ENCODE results near the gene DSCAML1. TPM values are rescaled to one million over a fixed set of nuclear protein-coding genes. Genes with fewer than 3 reads are reported as not detected.
"Not testable (repeated sequence)": the region's sequence is repeated elsewhere in the genome, so short reads cannot be mapped to it uniquely, and the experiment has no call there.

Gene DSCAML1
- total RNA-seq, 2 donors from 2014 or later = 0.67 to 1.3 TPM

DNA sequence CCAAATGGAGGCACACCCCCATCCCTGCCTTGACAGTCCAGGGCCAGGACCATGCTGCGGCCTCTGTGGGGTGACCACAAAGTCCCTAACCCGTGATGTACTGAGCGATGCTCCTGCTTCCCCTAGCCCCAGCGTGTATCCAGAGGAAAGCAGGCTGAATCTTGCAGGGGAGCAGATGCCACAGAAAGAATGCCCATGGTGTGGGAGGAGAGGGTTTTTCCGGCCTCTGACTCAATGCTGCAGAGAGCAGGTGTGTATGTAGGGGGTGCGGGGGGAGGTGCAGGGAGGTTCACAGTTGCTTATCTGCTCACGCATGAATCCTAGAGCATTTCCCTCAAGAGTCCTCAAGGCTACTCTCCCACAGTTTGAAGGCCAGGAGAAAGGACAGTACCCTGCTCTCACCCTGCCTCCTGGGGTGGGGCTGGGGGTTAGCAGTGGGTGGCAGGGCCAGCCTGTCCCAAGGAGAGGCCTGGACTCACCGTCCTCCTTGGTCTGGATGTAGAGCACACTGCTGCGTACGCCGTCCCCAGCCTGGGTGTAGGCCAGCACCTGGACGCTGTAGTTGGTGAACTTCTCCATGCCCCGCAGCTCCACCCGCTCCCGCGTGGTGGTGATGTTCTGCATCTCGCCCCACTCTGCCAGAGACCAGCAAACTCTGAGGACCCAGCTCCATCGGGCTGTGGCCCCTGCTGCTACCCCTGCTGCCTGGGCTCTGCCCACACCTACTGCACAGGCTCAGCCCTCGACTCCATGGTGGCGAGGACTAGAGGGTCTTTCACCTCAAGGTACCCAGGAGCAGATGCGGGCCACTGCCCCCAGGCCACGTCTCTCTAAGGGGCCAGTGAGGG is 338.5 kb downstream of the DSCAML1 start:
- H3K4me1 ChIP-seq = no peaks in the 10 kb centered on the region
- H3K4me3 ChIP-seq = no peak overlapping the region
- TF ChIP-seq, protein P1, sequence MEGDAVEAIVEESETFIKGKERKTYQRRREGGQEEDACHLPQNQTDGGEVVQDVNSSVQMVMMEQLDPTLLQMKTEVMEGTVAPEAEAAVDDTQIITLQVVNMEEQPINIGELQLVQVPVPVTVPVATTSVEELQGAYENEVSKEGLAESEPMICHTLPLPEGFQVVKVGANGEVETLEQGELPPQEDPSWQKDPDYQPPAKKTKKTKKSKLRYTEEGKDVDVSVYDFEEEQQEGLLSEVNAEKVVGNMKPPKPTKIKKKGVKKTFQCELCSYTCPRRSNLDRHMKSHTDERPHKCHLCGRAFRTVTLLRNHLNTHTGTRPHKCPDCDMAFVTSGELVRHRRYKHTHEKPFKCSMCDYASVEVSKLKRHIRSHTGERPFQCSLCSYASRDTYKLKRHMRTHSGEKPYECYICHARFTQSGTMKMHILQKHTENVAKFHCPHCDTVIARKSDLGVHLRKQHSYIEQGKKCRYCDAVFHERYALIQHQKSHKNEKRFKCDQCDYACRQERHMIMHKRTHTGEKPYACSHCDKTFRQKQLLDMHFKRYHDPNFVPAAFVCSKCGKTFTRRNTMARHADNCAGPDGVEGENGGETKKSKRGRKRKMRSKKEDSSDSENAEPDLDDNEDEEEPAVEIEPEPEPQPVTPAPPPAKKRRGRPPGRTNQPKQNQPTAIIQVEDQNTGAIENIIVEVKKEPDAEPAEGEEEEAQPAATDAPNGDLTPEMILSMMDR (IDR thresholded peaks at IDR 0.05) = no peak
- no peak overlapping the region for H3K27ac ChIP-seq
- peaks cover 0 to 14% of the 10 kb centered on the region in 2 donors for H3K9me3 ChIP-seq
- no peaks in the 10 kb centered on the region for H3K27me3 ChIP-seq
- H3K36me3 ChIP-seq = no peaks in the 10 kb centered on the region
- DNase-seq (ENCODE audit: low spot score) = no peak

DNA sequence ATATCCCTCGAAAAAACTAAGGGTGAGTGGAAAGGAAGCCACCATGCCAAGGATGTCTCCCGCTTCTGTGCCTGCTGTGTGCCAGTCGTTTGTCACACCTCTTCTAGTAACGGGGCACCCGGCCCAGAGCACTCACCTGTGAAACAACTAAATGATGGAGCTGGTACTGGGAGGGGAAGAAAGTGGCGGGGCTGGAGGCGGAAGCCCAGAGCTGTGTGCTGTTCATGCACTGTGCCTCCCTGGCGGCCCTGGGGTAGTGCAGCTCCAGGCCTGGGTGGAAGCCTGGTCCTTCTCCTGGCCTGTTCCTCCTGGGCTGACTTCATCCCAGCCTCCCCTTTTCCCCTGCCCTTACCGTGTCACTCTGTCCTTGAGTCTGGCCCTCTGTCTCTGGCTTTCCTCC is 339.2 kb downstream of the DSCAML1 start:
- TF ChIP-seq, protein P1 (IDR thresholded peaks at IDR 0.05) = no peak
- no peaks in the 10 kb centered on the region for H3K27me3 ChIP-seq
- no peak for DNase-seq (ENCODE audit: low spot score)
- H3K9me3 ChIP-seq = peaks cover 0 to 16% of the 10 kb centered on the region in 2 donors
- no peak overlapping the region for H3K4me3 ChIP-seq
- no peaks in the 10 kb centered on the region for H3K4me1 ChIP-seq
- no peak overlapping the region for H3K27ac ChIP-seq
- H3K36me3 ChIP-seq = no peaks in the 10 kb centered on the region

DNA sequence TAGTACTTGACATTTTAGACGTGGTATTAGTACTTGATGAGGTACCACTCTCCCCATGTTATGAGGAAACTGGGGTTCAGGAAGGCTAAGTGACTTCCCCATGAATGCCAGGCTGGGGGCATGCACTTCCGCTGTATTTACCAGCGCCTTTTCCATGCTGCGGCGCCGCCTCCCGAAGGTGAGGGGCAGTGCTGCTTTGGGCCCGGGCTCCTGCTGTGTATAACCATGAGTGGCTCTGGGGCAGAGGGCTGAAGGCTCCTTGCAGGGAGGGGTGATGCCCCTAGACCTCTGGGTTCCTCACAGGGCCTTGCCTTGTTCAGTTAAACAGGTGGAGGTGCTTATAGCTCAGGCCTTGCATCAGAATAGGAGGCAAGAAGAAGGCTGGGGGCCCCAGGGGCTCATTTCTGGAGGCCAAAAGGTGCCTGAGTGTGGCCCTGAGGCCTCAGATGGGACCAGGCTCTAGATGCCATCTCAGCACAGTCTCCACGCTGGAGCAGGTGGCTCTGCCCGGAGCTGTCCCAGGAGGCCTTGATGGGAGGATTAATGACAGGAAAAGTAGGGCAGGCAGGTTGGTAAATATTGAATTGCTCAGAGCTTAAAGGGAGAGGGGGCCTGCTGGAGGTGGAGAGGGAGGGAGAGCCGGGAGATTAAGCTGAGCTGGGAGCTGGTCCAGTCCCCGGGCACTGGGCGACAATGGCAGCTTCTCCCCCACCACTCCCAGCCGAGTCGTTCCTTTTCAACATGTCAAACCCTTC is 339.8 kb downstream of the DSCAML1 start:
- Histone ChIP-seq H3K4me1 (no peaks in the 10 kb centered on the region), H3K36me3 (no peaks in the 10 kb centered on the region), H3K27ac (no peak overlapping the region), H3K27me3 (no peaks in the 10 kb centered on the region), H3K4me3 (no peak overlapping the region), H3K9me3 (peaks cover 0 to 16% of the 10 kb centered on the region in 2 donors)
- TF ChIP-seq, protein P1 (IDR thresholded peaks at IDR 0.05) = no peak
- DNase-seq (ENCODE audit: low spot score) = no peak

DNA sequence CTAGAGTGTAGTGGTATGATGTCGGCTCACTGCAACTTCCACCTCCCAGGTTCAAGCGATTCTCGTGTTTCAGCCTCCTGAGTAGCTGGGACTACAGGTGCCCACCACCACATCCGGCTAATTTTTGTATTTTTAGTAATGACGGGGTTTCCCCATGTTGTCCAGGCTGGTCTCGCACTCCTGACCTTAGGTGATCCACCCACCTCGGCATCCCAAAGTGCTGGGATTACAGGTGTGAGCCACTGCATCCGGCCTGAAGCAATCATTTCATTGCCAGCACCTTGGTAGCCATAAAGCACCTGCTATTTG is 340.3 kb downstream of the DSCAML1 start:
- peaks cover 0 to 16% of the 10 kb centered on the region in 2 donors for H3K9me3 ChIP-seq
- not testable (repeated sequence) for H3K27me3 ChIP-seq; DNase-seq (ENCODE audit: low spot score); H3K4me1 ChIP-seq; H3K27ac ChIP-seq; H3K36me3 ChIP-seq; H3K4me3 ChIP-seq

DNA sequence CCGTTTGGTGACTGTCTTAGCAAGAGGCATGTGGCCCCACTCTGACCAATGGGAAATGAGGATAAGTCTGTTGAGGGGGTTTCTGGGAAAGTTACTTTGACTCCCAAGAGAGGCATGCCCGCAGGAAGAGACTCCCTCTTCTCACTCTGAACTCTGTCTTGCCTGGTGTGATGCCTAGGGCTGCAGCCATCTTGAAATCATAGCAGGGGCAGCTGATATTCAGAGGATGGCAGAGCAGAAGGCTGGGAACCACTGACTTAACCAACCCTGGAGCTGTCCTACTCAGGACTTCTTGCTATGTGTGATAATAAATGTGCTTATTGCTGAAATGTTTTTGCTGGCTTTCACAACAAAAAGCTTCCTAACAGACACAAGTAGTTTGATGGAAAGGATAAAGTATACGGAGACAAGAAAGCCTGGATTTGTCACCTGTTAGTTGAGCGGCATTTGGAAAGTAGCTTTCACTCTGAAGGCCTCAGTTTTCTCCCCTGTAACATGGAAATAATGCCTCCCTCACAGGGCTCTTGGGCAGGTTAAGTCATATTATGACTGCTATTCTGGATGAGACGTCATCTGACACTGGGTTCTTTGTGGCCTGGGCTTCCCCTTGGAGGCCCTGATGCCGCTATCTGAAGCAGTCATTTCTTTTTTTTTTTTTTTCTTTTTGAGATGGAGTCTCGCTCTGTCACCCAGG is 340.8 kb downstream of the DSCAML1 start:
- no peak for DNase-seq (ENCODE audit: low spot score)
- no peaks in the 10 kb centered on the region for H3K36me3 ChIP-seq

More for the DNA sequence above, 340.8 kb downstream of the DSCAML1 start:
- Histone ChIP-seq H3K27ac (no peak overlapping the region), H3K9me3 (peaks cover 0 to 16% of the 10 kb centered on the region in 2 donors), H3K4me3 (no peak overlapping the region), H3K4me1 (no peaks in the 10 kb centered on the region), H3K27me3 (no peaks in the 10 kb centered on the region)
- TF ChIP-seq, protein P1 (IDR thresholded peaks at IDR 0.05) = no peak

All from right atrium auricular region (tissue), 2 donors.